ENCODE results near the gene CHRDL2.
"Not testable (repeated sequence)": the region's sequence is repeated elsewhere in the genome, so short reads cannot be mapped to it uniquely, and the experiment has no call there.

Gene CHRDL2

GRCh38 chr11:74675761-74676160 lies 55.5 kb downstream of the CHRDL2 start:
- Mint-ChIP-seq H3K4me1 (no peaks in the 10 kb centered on the region), H3K4me3 (no peak overlapping the region), H3K36me3 (peaks cover 2% of the 10 kb centered on the region), H3K9me3 (no peaks in the 10 kb centered on the region), H3K27me3 (no peaks in the 10 kb centered on the region), H3K27ac (no peak overlapping the region)

GRCh38 chr11:74673693-74674360 lies 57.4 kb downstream of the CHRDL2 start:
- no peaks in the 10 kb centered on the region for H3K9me3 Mint-ChIP-seq
- no peak overlapping the region for H3K4me3 Mint-ChIP-seq
- H3K36me3 Mint-ChIP-seq, result peaks cover 2% of the 10 kb centered on the region
- no peak overlapping the region for H3K27ac Mint-ChIP-seq
- H3K4me1 Mint-ChIP-seq, result no peaks in the 10 kb centered on the region
- H3K27me3 Mint-ChIP-seq, result no peaks in the 10 kb centered on the region

DNA sequence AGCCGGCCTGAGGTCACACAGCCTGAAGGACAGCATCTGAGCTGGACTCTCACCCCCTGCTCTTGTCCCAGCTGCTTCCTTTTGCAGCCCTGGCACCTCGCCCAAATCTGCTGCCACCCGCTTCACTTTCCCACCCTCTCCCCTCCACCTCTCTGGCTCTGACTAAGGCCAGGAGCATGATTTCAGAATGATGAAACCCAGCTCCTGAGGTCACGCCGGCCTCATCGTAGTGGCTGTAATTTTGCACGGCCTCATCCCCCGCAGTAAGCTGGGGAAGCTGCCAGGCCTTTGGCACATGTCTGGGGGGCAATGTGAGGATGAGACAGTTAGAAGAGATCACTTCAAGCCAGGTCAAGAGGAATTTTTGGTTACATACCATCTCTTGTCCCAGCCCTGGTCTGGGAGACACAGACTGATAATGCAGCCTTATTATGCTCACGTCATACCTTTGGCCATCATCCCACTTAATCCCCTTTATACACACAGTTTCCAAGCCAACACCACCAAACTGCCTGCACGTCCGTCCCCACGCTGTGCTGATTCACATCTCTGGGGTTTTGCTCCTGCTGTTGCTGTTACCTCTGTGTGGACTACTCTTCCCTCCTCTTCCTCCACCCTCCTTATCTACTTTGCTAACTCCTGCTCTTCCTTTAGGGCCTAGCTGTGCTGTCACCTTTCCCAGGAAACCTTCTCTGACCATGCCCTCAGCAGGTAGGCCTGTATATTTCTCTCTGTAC lies 58.1 kb downstream of the CHRDL2 start:
- H3K9me3 Mint-ChIP-seq, result no peaks in the 10 kb centered on the region
- H3K4me3 Mint-ChIP-seq, result no peak overlapping the region
- H3K4me1 Mint-ChIP-seq, result no peaks in the 10 kb centered on the region
- no peaks in the 10 kb centered on the region for H3K27me3 Mint-ChIP-seq
- H3K27ac Mint-ChIP-seq, result no peak overlapping the region
- peaks cover 2% of the 10 kb centered on the region for H3K36me3 Mint-ChIP-seq

- Mint-ChIP-seq H3K9me3 (no peaks in the 10 kb centered on the region), H3K27me3 (no peaks in the 10 kb centered on the region), H3K36me3 (peaks cover 2% of the 10 kb centered on the region), H3K4me1 (no peaks in the 10 kb centered on the region), H3K27ac (no peak overlapping the region), H3K4me3 (no peak overlapping the region)
Observed at GRCh38 chr11:74672332-74672955, 58.8 kb downstream of the CHRDL2 start.

- H3K9me3 Mint-ChIP-seq, result no peaks in the 10 kb centered on the region
Observed at GRCh38 chr11:74671520-74672196, 59.6 kb downstream of the CHRDL2 start.

DNA sequence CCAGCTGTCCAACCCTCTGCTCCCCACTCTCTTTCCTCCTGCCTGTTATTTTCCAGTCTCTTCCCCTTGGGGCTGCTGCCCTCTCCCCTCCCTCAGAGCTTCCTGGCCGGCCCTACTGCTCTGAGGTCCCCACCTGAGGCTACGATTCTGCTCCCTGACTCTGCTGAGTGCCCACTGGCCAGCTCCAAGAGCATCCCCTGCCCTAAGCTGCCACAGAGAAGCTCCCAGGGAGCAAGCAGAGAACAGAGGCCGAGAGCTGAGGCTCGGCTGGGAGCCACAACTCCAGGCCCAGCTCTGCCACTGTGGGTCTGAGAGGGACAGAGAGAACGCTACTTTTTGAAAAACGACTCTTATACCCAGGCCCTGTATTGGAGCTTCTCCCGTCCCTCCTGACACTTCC lies 61.1 kb downstream of the CHRDL2 start:
- no peaks in the 10 kb centered on the region for H3K4me1 Mint-ChIP-seq
- H3K4me3 Mint-ChIP-seq, result no peak overlapping the region
- peaks cover 2% of the 10 kb centered on the region for H3K36me3 Mint-ChIP-seq
- H3K9me3 Mint-ChIP-seq, result no peaks in the 10 kb centered on the region
- H3K27me3 Mint-ChIP-seq, result no peaks in the 10 kb centered on the region
- no peak overlapping the region for H3K27ac Mint-ChIP-seq

More at GRCh38 chr11:74671520-74672196, 59.6 kb downstream of the CHRDL2 start:
- Mint-ChIP-seq H3K27me3 (no peaks in the 10 kb centered on the region), H3K27ac (no peak overlapping the region), H3K4me1 (no peaks in the 10 kb centered on the region), H3K4me3 (no peak overlapping the region), H3K36me3 (peaks cover 2% of the 10 kb centered on the region)

GRCh38 chr11:74669211-74670160 lies 61.7 kb downstream of the CHRDL2 start:
- H3K4me3 Mint-ChIP-seq, result no peak overlapping the region
- H3K27me3 Mint-ChIP-seq, result no peaks in the 10 kb centered on the region
- H3K9me3 Mint-ChIP-seq, result no peaks in the 10 kb centered on the region
- no peaks in the 10 kb centered on the region for H3K4me1 Mint-ChIP-seq
- H3K36me3 Mint-ChIP-seq, result no peaks in the 10 kb centered on the region
- no peak overlapping the region for H3K27ac Mint-ChIP-seq

GRCh38 chr11:74663315-74663714 lies 67.9 kb downstream of the CHRDL2 start:
- Mint-ChIP-seq H3K4me1 (no peaks in the 10 kb centered on the region), H3K27ac (no peak overlapping the region), H3K4me3 (no peak overlapping the region), H3K36me3 (peaks cover 15% of the 10 kb centered on the region), H3K27me3 (no peaks in the 10 kb centered on the region), H3K9me3 (peaks cover 8% of the 10 kb centered on the region)

DNA sequence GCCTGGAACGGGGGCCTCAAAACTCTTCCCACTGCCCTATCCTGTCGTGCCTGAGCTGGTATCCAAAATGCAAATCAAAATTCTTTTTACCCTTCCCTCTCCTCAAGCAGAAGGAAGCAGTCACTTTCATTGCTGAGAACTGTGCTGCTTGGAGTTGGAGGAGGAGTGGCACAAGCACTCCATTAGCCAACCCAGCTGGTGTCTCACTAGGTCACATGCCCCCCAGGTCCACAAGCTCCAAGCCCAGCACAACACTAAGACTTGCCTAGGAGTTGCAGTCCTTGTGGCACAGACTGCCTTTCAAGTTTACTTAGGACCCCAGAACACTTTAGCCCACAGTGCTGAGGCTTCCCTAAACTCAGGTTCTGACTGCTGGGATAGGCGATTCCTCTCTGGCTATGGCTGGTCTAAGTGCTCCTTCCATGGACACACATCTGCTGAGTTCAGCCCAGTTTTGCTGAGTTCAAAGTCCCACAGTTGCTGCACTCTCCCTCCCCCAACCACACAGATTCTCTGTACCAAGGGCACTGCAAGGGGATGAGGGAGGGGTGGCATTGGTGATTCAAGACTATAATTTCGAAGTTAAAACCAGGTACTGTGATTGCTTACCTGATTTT lies 68.6 kb downstream of the CHRDL2 start:
- no peak overlapping the region for H3K4me3 Mint-ChIP-seq
- H3K4me1 Mint-ChIP-seq, result no peaks in the 10 kb centered on the region
- no peaks in the 10 kb centered on the region for H3K27me3 Mint-ChIP-seq
- H3K27ac Mint-ChIP-seq, result no peak overlapping the region
- H3K36me3 Mint-ChIP-seq, result peaks cover 18% of the 10 kb centered on the region
- peaks cover 8% of the 10 kb centered on the region for H3K9me3 Mint-ChIP-seq

- peaks cover 28% of the 10 kb centered on the region for H3K36me3 Mint-ChIP-seq
- not testable (repeated sequence) for H3K4me1 Mint-ChIP-seq, H3K4me3 Mint-ChIP-seq, H3K27ac Mint-ChIP-seq, H3K27me3 Mint-ChIP-seq, H3K9me3 Mint-ChIP-seq
Observed at GRCh38 chr11:74659124-74659523, 72.1 kb downstream of the CHRDL2 start.

DNA sequence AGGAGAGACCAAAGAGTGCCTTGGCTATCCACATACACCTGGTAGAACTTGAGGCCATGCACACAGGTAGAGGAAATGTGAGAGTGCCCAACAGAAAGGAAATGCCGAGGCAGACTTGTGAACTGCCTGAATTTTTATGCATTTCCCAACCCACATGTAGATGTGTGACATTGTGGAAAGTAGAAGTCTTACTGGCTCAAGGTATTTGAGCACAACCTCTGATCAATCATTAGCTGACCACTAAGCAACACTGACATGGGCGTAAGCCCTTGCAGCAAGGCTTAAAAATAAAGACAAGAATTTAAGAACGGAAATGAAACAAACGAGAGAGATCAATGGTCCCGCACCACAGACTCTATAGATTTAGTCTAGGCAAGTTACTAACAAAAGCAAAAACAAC lies 76.2 kb downstream of the CHRDL2 start:
- Mint-ChIP-seq H3K36me3 (peaks cover 42% of the 10 kb centered on the region), H3K27me3 (no peaks in the 10 kb centered on the region), H3K4me3 (no peak overlapping the region)

GRCh38 chr11:74650498-74650897 lies 80.7 kb downstream of the CHRDL2 start:
- peaks cover 25% of the 10 kb centered on the region for H3K36me3 Mint-ChIP-seq
- H3K4me3 Mint-ChIP-seq, result no peak overlapping the region

More for the DNA sequence above, 76.2 kb downstream of the CHRDL2 start:
- no peaks in the 10 kb centered on the region for H3K4me1 Mint-ChIP-seq
- no peaks in the 10 kb centered on the region for H3K9me3 Mint-ChIP-seq
- H3K27ac Mint-ChIP-seq, result no peak overlapping the region

DNA sequence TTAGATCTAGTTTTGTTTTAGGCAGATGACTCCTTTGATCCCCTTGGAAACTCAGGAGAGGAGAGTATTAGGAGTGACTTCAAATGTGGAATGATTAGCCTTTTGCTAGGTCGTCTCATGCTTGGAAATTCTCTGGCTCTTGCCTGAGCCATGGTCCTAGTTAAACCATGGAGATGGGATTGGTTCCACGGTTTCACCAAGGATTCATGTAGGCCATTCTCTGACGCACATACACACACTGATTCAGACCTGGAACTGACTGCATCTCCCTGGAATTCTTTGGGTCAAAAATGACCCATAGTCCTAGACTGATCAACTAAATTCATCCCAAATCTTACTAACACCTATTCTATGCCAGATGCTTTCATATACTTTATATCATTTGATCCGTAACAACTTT lies 82.3 kb downstream of the CHRDL2 start:
- Mint-ChIP-seq H3K9me3 (no peaks in the 10 kb centered on the region), H3K4me1 (no peaks in the 10 kb centered on the region), H3K27ac (no peak overlapping the region), H3K27me3 (no peaks in the 10 kb centered on the region), H3K4me3 (no peak overlapping the region), H3K36me3 (peaks cover 25% of the 10 kb centered on the region)

More at GRCh38 chr11:74650498-74650897, 80.7 kb downstream of the CHRDL2 start:
- Mint-ChIP-seq H3K9me3 (no peaks in the 10 kb centered on the region), H3K27ac (no peak overlapping the region), H3K4me1 (no peaks in the 10 kb centered on the region), H3K27me3 (no peaks in the 10 kb centered on the region)

DNA sequence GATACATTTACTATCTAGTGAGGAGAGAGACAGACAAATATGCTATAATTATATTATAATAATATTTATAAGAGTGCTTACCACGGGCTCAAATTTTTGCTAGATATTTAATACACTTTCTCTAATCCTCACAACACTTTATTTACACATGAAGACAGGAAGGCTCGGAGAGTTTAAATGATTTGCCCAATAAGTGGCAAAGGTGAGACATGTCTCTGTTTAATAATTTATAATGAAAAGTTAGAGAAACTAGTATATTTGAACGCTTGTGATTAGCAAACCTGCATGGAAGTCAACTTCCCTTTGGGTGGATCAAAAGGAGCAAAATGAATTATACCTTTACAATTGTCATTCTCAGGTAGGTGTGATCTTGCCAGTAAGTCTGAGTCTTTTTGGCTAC lies 83.4 kb downstream of the CHRDL2 start:
- no peak overlapping the region for H3K4me3 Mint-ChIP-seq
- no peaks in the 10 kb centered on the region for H3K27me3 Mint-ChIP-seq
- H3K36me3 Mint-ChIP-seq, result peaks cover 25% of the 10 kb centered on the region

More for the DNA sequence above, 83.4 kb downstream of the CHRDL2 start:
- Mint-ChIP-seq H3K27ac (no peak overlapping the region), H3K4me1 (no peaks in the 10 kb centered on the region), H3K9me3 (no peaks in the 10 kb centered on the region)
